ENCODE data around the gene WBP1. TPM values are rescaled to one million over a fixed set of nuclear protein-coding genes. Genes with fewer than 3 reads are reported as not detected.
A peak's percentile ranks its signal among the peaks of the same experiment; 100 is the strongest.
"Not testable (repeated sequence)": the region's sequence is repeated elsewhere in the genome, so short reads cannot be mapped to it uniquely, and the experiment has no call there.

WBP1 gene
- total and polyA plus RNA-seq, 2 donors: 23.1 to 99.3 TPM

GRCh38 chr2:74471332-74472065 is 13.3 kb downstream of the WBP1 start:
- H3K36me3 ChIP-seq (ENCODE audit: insufficient read depth): peaks cover 2% of the 10 kb centered on the region
- 59% methylated on average over 16 of the region's 16 CpGs for WGBS
- peak overlapping the region; percentile 77 for H3K27ac ChIP-seq (ENCODE audit: low read depth)
- H3K4me1 ChIP-seq (ENCODE audit: insufficient read depth): peaks cover 2% of the 10 kb centered on the region
- DNase-seq (ENCODE audit: extremely low spot score): no peak
- H3K4me3 ChIP-seq (ENCODE audit: low read depth, low read length): peak overlapping the region; percentile 45

- H3K4me1 ChIP-seq (ENCODE audit: insufficient read depth): peaks cover 2% of the 10 kb centered on the region
- WGBS: under 1% methylated on average over 66 of the region's 66 CpGs
- H3K27ac ChIP-seq (ENCODE audit: low read depth): peak within 1 kb of the TSS; percentile 77
- peaks cover 2% of the 10 kb centered on the region for H3K36me3 ChIP-seq (ENCODE audit: insufficient read depth)
- H3K4me3 ChIP-seq (ENCODE audit: low read depth, low read length): peak within 1 kb of the TSS; percentile 45
- peak; percentile 93 for DNase-seq (ENCODE audit: extremely low spot score)
Measured at GRCh38 chr2:74472086-74472944, 14.1 kb downstream of the WBP1 start, which contains the start of gene MRPL53. Gene MRPL53 (minus strand): TSS chr2:74472680. CDS start chr2:74472660, 20 bp downstream.

GRCh38 chr2:74472945-74473258 is 14.7 kb downstream of the WBP1 start:
- Histone ChIP-seq H3K4me3 (ENCODE audit: low read depth, low read length) (peak overlapping the region; percentile 45), H3K27ac (ENCODE audit: low read depth) (peak overlapping the region; percentile 59), H3K4me1 (ENCODE audit: insufficient read depth) (peaks cover 2% of the 10 kb centered on the region), H3K36me3 (ENCODE audit: insufficient read depth) (peaks cover 2% of the 10 kb centered on the region)
- DNase-seq (ENCODE audit: extremely low spot score): no peak
- 12% methylated on average over 7 of the region's 7 CpGs for WGBS

GRCh38 chr2:74474481-74474880 is 16.2 kb downstream of the WBP1 start:
- Histone ChIP-seq H3K4me1 (ENCODE audit: insufficient read depth) (peaks cover 2% of the 10 kb centered on the region), H3K4me3 (ENCODE audit: low read depth, low read length) (no peak overlapping the region), H3K36me3 (ENCODE audit: insufficient read depth) (peaks cover 2% of the 10 kb centered on the region), H3K27ac (ENCODE audit: low read depth) (no peak overlapping the region)
- WGBS: 94% methylated on average over 6 of the region's 6 CpGs
- DNase-seq (ENCODE audit: extremely low spot score): no peak

GRCh38 chr2:74474899-74475298 is 16.7 kb downstream of the WBP1 start:
- peaks cover 2% of the 10 kb centered on the region for H3K36me3 ChIP-seq (ENCODE audit: insufficient read depth)
- 86% methylated on average over 5 of the region's 5 CpGs for WGBS
- H3K4me3 ChIP-seq (ENCODE audit: low read depth, low read length): no peak overlapping the region
- DNase-seq (ENCODE audit: extremely low spot score): no peak
- no peak overlapping the region for H3K27ac ChIP-seq (ENCODE audit: low read depth)
- peaks cover 2% of the 10 kb centered on the region for H3K4me1 ChIP-seq (ENCODE audit: insufficient read depth)

- Histone ChIP-seq H3K36me3 (ENCODE audit: insufficient read depth) (no peaks in the 10 kb centered on the region), H3K4me1 (ENCODE audit: insufficient read depth) (peaks cover 6% of the 10 kb centered on the region), H3K27ac (ENCODE audit: low read depth) (no peak overlapping the region), H3K4me3 (ENCODE audit: low read depth, low read length) (peak overlapping the region; percentile 76)
- WGBS: 58% methylated on average over 3 of the region's 3 CpGs
- no peak for DNase-seq (ENCODE audit: extremely low spot score)
Measured at GRCh38 chr2:74481431-74481830, 23.2 kb downstream of the WBP1 start.

- peaks cover 6% of the 10 kb centered on the region for H3K4me1 ChIP-seq (ENCODE audit: insufficient read depth)
- peak overlapping the region; percentile 76 for H3K4me3 ChIP-seq (ENCODE audit: low read depth, low read length)
- H3K27ac ChIP-seq (ENCODE audit: low read depth): peak overlapping the region; percentile 83
- H3K36me3 ChIP-seq (ENCODE audit: insufficient read depth): no peaks in the 10 kb centered on the region
- WGBS: 1% methylated on average over 80 of the region's 80 CpGs
- no peak for DNase-seq (ENCODE audit: extremely low spot score)
Measured at GRCh38 chr2:74481961-74482800, 23.9 kb downstream of the WBP1 start.

GRCh38 chr2:74482801-74483674 is 24.8 kb downstream of the WBP1 start, which contains the start of the genes CCDC142 and TTC31:
Gene CCDC142 (minus strand): TSS chr2:74482998. CDS start chr2:74482837, 161 bp downstream.
Gene TTC31 (plus strand): TSS chr2:74483081. CDS start chr2:74483096, 15 bp downstream.
- Histone ChIP-seq H3K27ac (ENCODE audit: low read depth) (peak within 1 kb of the TSS; percentile 83), H3K4me3 (ENCODE audit: low read depth, low read length) (peak within 1 kb of the TSS; percentile 76), H3K4me1 (ENCODE audit: insufficient read depth) (peaks cover 6% of the 10 kb centered on the region), H3K36me3 (ENCODE audit: insufficient read depth) (no peaks in the 10 kb centered on the region)
- under 1% methylated on average over 50 of the region's 50 CpGs for WGBS
- DNase-seq (ENCODE audit: extremely low spot score): peak; percentile 92

- 78% methylated on average over 19 of the region's 19 CpGs for WGBS
- not testable (repeated sequence) for H3K4me1 ChIP-seq (ENCODE audit: insufficient read depth); H3K36me3 ChIP-seq (ENCODE audit: insufficient read depth); H3K27ac ChIP-seq (ENCODE audit: low read depth); DNase-seq (ENCODE audit: extremely low spot score)
- peak overlapping the region; percentile 76 for H3K4me3 ChIP-seq (ENCODE audit: low read depth, low read length)
Measured at GRCh38 chr2:74483675-74484164, 25.5 kb downstream of the WBP1 start.

GRCh38 chr2:74486141-74486540 is 27.9 kb downstream of the WBP1 start:
- WGBS: 98% methylated on average over 2 of the region's 2 CpGs
- no peak for DNase-seq (ENCODE audit: extremely low spot score)
- H3K27ac ChIP-seq (ENCODE audit: low read depth): no peak overlapping the region
- H3K36me3 ChIP-seq (ENCODE audit: insufficient read depth): peaks cover 7% of the 10 kb centered on the region
- peaks cover 6% of the 10 kb centered on the region for H3K4me1 ChIP-seq (ENCODE audit: insufficient read depth)
- H3K4me3 ChIP-seq (ENCODE audit: low read depth, low read length): no peak overlapping the region

- DNase-seq (ENCODE audit: extremely low spot score): no peak
- Histone ChIP-seq H3K27ac (ENCODE audit: low read depth) (no peak overlapping the region), H3K36me3 (ENCODE audit: insufficient read depth) (peaks cover 17% of the 10 kb centered on the region), H3K4me3 (ENCODE audit: low read depth, low read length) (no peak overlapping the region), H3K4me1 (ENCODE audit: insufficient read depth) (no peaks in the 10 kb centered on the region)
- WGBS: 87% methylated on average over 9 of the region's 9 CpGs
Measured at GRCh38 chr2:74488643-74489481, 30.6 kb downstream of the WBP1 start.

GRCh38 chr2:74489906-74490305 is 31.7 kb downstream of the WBP1 start:
- Histone ChIP-seq H3K36me3 (ENCODE audit: insufficient read depth) (peaks cover 17% of the 10 kb centered on the region), H3K4me1 (ENCODE audit: insufficient read depth) (no peaks in the 10 kb centered on the region), H3K4me3 (ENCODE audit: low read depth, low read length) (no peak overlapping the region), H3K27ac (ENCODE audit: low read depth) (no peak overlapping the region)
- 90% methylated on average over 9 of the region's 9 CpGs for WGBS
- no peak for DNase-seq (ENCODE audit: extremely low spot score)
